Mucosa of rectum (tissue), 2 donors: ENCODE data around the gene SPNS2.

Source experiments
- H3K27ac ChIP-seq, 2 donors: one replicate each; pipeline ENCODE4 v1.7.0; 2013; ENCODE audit warnings: inconsistent platforms in 2 of 2, low read depth in 2 of 2, low read length in 2 of 2
- H3K27me3 ChIP-seq, 2 donors: one replicate each; pipeline ENCODE4 v1.7.0; 2013; ENCODE audit warnings: low read length in 2 of 2; ENCODE audit not compliant: control insufficient read depth in 2 of 2, insufficient read depth in 2 of 2
- H3K36me3 ChIP-seq, 2 donors: one replicate each; pipeline ENCODE4 v1.7.0; 2013; ENCODE audit warnings: low read length in 2 of 2; ENCODE audit not compliant: control insufficient read depth in 2 of 2, insufficient read depth in 2 of 2
- H3K4me1 ChIP-seq, 2 donors: one replicate each; pipeline ENCODE4 v1.7.0; 2013; ENCODE audit warnings: low read length in 2 of 2, mild to moderate bottlenecking in 1 of 2; ENCODE audit not compliant: control insufficient read depth in 2 of 2, insufficient read depth in 2 of 2
- H3K4me3 ChIP-seq, 2 donors: one replicate each; pipeline ENCODE4 v1.7.0; 2013; ENCODE audit warnings: low read length in 2 of 2
- H3K9ac ChIP-seq, 2 donors: one replicate each; pipeline ENCODE4 v1.7.0; 2013; ENCODE audit warnings: low read length in 2 of 2, low read depth in 1 of 2, mild to moderate bottlenecking in 1 of 2
- H3K9me3 ChIP-seq, 2 donors: one replicate each; pipeline ENCODE4 v1.7.0; 2013; ENCODE audit warnings: low read length in 2 of 2; ENCODE audit not compliant: control insufficient read depth in 2 of 2
- donor health status: healthy.
- donor health status: Normal muscosa, but diverticular disease.

The SPNS2 gene

GRCh38 chr17:4505187-4505586 is 6.5 kb downstream of the SPNS2 start:
- Histone ChIP-seq H3K36me3 (no peaks in the 10 kb centered on the region), H3K9ac (no peak overlapping the region), H3K27ac (peak overlapping the region in 1 of 2 donors; percentile 23), H3K4me3 (no peak overlapping the region), H3K27me3 (peaks cover 4 to 14% of the 10 kb centered on the region in 2 donors), H3K4me1 (peaks cover 9 to 14% of the 10 kb centered on the region in 2 donors), H3K9me3 (no peaks in the 10 kb centered on the region)

- no peak overlapping the region for H3K9ac ChIP-seq
- no peaks in the 10 kb centered on the region for H3K36me3 ChIP-seq
- H3K27ac ChIP-seq: no peak overlapping the region
- H3K4me1 ChIP-seq: peaks cover 9 to 10% of the 10 kb centered on the region in 2 donors
- H3K27me3 ChIP-seq: peaks cover 0 to 3% of the 10 kb centered on the region in 2 donors
- H3K9me3 ChIP-seq: no peaks in the 10 kb centered on the region
- no peak overlapping the region for H3K4me3 ChIP-seq
Observed at GRCh38 chr17:4506175-4506813, 7.6 kb downstream of the SPNS2 start.

GRCh38 chr17:4506892-4507291 is 8.2 kb downstream of the SPNS2 start:
- H3K27ac ChIP-seq: no peak overlapping the region
- H3K36me3 ChIP-seq: no peaks in the 10 kb centered on the region
- H3K4me3 ChIP-seq: no peak overlapping the region
- no peak overlapping the region for H3K9ac ChIP-seq
- H3K9me3 ChIP-seq: no peaks in the 10 kb centered on the region
- H3K4me1 ChIP-seq: peaks cover 9 to 10% of the 10 kb centered on the region in 2 donors
- H3K27me3 ChIP-seq: peaks cover 0 to 3% of the 10 kb centered on the region in 2 donors

- Histone ChIP-seq H3K36me3 (no peaks in the 10 kb centered on the region), H3K27me3 (peaks cover 0 to under 1% of the 10 kb centered on the region in 2 donors), H3K4me3 (no peak overlapping the region), H3K9ac (no peak overlapping the region), H3K4me1 (peaks cover 9 to 10% of the 10 kb centered on the region in 2 donors), H3K9me3 (no peaks in the 10 kb centered on the region), H3K27ac (no peak overlapping the region)
Observed at GRCh38 chr17:4507361-4508111, 8.9 kb downstream of the SPNS2 start.

GRCh38 chr17:4508207-4508606 is 9.5 kb downstream of the SPNS2 start:
- Histone ChIP-seq H3K4me3 (no peak overlapping the region), H3K9ac (no peak overlapping the region), H3K9me3 (no peaks in the 10 kb centered on the region), H3K27me3 (no peaks in the 10 kb centered on the region), H3K36me3 (no peaks in the 10 kb centered on the region), H3K27ac (no peak overlapping the region), H3K4me1 (peaks cover 9 to 10% of the 10 kb centered on the region in 2 donors)

GRCh38 chr17:4509401-4509800 is 10.7 kb downstream of the SPNS2 start:
- Histone ChIP-seq H3K27ac (peak overlapping the region in 1 of 2 donors; percentile 4), H3K27me3 (no peaks in the 10 kb centered on the region), H3K4me3 (no peak overlapping the region), H3K9me3 (no peaks in the 10 kb centered on the region), H3K4me1 (peaks cover 9 to 10% of the 10 kb centered on the region in 2 donors), H3K36me3 (no peaks in the 10 kb centered on the region), H3K9ac (no peak overlapping the region)

DNA sequence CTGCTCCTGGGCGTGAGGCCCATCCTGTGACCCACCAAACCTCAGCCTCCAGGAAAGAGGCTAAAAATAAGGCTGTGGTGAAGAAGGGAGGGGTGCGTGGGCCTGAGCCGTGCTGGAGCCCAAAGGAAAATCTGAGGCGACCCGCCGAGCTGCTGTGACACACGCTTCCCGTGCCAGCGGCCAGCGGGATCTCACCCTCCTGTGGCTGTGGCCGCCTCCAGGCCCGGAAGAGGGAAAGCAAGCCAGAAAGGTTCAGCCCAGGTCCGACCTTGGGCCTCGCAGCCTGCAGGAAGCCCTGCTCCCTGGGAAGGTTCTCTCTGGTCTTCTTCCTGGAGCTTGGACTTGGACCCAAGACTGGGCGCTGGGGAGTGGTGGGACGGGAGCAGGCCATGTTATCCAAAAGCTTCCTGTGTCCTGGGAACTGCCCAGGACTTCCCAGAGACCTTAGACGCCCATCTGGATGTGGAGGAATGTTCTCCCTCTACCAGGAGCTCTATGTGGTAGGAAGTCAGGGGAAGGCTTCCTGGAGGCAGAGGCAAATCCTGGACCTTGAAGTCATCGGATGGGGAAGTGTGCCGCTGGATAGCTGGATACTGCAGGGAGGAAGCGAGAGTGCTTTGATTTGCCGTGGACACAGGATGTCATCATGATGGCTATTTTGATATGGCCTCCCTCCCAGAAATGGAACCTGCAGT is 11.4 kb downstream of the SPNS2 start:
- Histone ChIP-seq H3K9ac (no peak overlapping the region), H3K27me3 (no peaks in the 10 kb centered on the region), H3K4me1 (peaks cover 9 to 10% of the 10 kb centered on the region in 2 donors), H3K9me3 (no peaks in the 10 kb centered on the region), H3K4me3 (no peak overlapping the region), H3K27ac (peak overlapping the region in 1 of 2 donors; percentile 3), H3K36me3 (no peaks in the 10 kb centered on the region)

GRCh38 chr17:4510618-4510941 is 11.9 kb downstream of the SPNS2 start:
- Histone ChIP-seq H3K27me3 (no peaks in the 10 kb centered on the region), H3K4me1 (peaks cover 9 to 10% of the 10 kb centered on the region in 2 donors), H3K36me3 (no peaks in the 10 kb centered on the region), H3K9ac (no peak overlapping the region), H3K9me3 (no peaks in the 10 kb centered on the region), H3K4me3 (no peak overlapping the region), H3K27ac (peak overlapping the region in 1 of 2 donors; percentile 3)

DNA sequence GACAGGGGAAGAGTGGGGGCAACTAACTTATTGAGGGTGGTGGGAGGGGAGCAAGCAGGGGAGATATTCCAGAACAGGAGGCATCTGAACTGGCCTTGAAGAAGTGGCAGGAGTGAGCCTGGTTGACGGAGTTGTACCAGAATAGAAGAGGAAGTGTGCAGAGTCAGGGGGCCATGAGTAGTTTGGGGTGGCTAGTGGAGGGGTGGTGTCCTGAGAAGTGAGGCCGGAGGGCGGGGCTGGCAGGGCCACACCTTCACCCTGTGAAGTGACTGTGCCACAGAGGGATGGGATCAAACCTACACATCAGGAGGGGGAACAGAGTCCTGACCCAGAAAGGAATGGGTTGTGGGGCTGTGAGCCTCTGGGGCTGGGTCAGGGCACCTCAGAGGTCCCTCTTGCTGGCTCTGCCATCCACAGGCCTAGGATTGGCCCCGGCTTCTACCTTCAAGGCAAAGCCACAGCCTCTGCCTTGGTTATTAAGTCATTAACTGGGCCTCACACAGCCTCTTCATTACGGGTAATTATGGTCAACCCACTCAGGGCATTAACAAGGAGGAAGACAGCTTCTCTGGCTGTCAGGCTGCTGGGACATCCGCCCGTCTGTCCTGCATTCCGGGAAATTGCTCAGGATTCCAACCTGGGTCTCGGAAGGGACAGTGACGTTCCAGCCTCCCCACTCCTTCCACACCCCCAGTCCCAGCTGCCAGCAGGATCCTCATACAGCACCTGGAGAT is 12.7 kb downstream of the SPNS2 start:
- no peaks in the 10 kb centered on the region for H3K27me3 ChIP-seq
- no peaks in the 10 kb centered on the region for H3K9me3 ChIP-seq
- H3K4me3 ChIP-seq: no peak overlapping the region
- no peak overlapping the region for H3K9ac ChIP-seq
- no peaks in the 10 kb centered on the region for H3K36me3 ChIP-seq
- peaks cover 9% of the 10 kb centered on the region in 2 donors for H3K4me1 ChIP-seq
- H3K27ac ChIP-seq: no peak overlapping the region
